HepG2 (cell line): ENCODE measurements around the gene ACAP1. TPM values are rescaled to one million over a fixed set of nuclear protein-coding genes. Genes with fewer than 3 reads are reported as not detected.
A peak's percentile ranks its signal among the peaks of the same experiment; 100 is the strongest.

Experiments
- ASH2L ChIP-seq: fragments of 300-600, 200-600 bp; sonication (generic); IDR thresholded peaks from 2 replicates; pipeline ENCODE4 v1.7.0; 2017; ENCODE audit warnings: low read depth, mild to moderate bottlenecking, moderate library complexity, mixed read lengths, low read length; ENCODE audit not compliant: insufficient read length
- CREB3 ChIP-seq: sonication (generic); formaldehyde crosslinking; IDR thresholded peaks from 2 replicates; pipeline ENCODE4 v1.5.0; 2020; ENCODE audit warnings: missing genetic modification reagents
- FOSL1 ChIP-seq: sonication (generic); formaldehyde crosslinking; IDR thresholded peaks from 2 replicates; pipeline ENCODE4 v1.9.0; 2021; ENCODE audit warnings: missing genetic modification reagents, borderline replicate concordance
- FOXP4 ChIP-seq: sonication (generic); formaldehyde crosslinking; IDR thresholded peaks from 2 replicates; pipeline ENCODE4 v1.4.0; 2020; ENCODE audit warnings: missing genetic modification reagents
- GMEB2 ChIP-seq: IDR thresholded peaks from 2 replicates; pipeline ENCODE4 v1.6.1; 2016; ENCODE audit warnings: missing biosample characterization, missing genetic modification reagents, low read depth
- HINFP ChIP-seq: sonication (generic); formaldehyde crosslinking; IDR thresholded peaks from 2 replicates; pipeline ENCODE4 v1.4.0; 2020; ENCODE audit warnings: low read depth, mild to moderate bottlenecking, missing genetic modification reagents
- HIVEP1 ChIP-seq: sonication (generic); formaldehyde crosslinking; IDR thresholded peaks from 2 replicates; pipeline ENCODE4 v1.4.0; 2020; ENCODE audit warnings: mild to moderate bottlenecking, missing genetic modification reagents
- HNRNPLL ChIP-seq: fragments of 200-400 bp; formaldehyde crosslinking; IDR thresholded peaks from 2 replicates; pipeline ENCODE4 v1.6.1; 2017; ENCODE audit warnings: mild to moderate bottlenecking, low read depth, low read length; ENCODE audit not compliant: poor library complexity, severe bottlenecking
- HOXA3 ChIP-seq: sonication (generic); formaldehyde crosslinking; IDR thresholded peaks from 2 replicates; pipeline ENCODE4 v1.5.0; 2020; ENCODE audit warnings: missing genetic modification reagents
- JUN ChIP-seq: sonication (generic); formaldehyde crosslinking; IDR thresholded peaks from 2 replicates; pipeline ENCODE4 v1.4.0; 2020; ENCODE audit warnings: mild to moderate bottlenecking, missing genetic modification reagents
- KAT8 ChIP-seq: IDR thresholded peaks from 2 replicates; pipeline ENCODE4 v1.6.1; 2016; ENCODE audit warnings: missing genetic modification reagents, missing compliant biosample characterization
- RXRA ChIP-seq: sonication (generic); formaldehyde crosslinking; IDR thresholded peaks from 2 replicates; pipeline ENCODE4 v1.5.1; 2020; ENCODE audit warnings: missing genetic modification reagents
- SNAI1 ChIP-seq: sonication (generic); formaldehyde crosslinking; IDR thresholded peaks from 2 replicates; pipeline ENCODE4 v1.5.0; 2020; ENCODE audit warnings: mild to moderate bottlenecking, missing genetic modification reagents, borderline replicate concordance
- ZBTB1 ChIP-seq: sonication (generic); formaldehyde crosslinking; IDR thresholded peaks from 2 replicates; pipeline ENCODE4 v1.4.0; 2020; ENCODE audit warnings: missing genetic modification reagents, borderline replicate concordance
- ZGPAT ChIP-seq: IDR thresholded peaks from 2 replicates; pipeline ENCODE4 v1.6.1; 2016; ENCODE audit warnings: mild to moderate bottlenecking
- ZNF121 ChIP-seq: sonication (generic); formaldehyde crosslinking; IDR thresholded peaks from 2 replicates; pipeline ENCODE4 v1.5.0; 2020; ENCODE audit warnings: mild to moderate bottlenecking, missing genetic modification reagents
- ZNF34 ChIP-seq: sonication (generic); formaldehyde crosslinking; IDR thresholded peaks from 2 replicates; pipeline ENCODE4 v1.4.0; 2020; ENCODE audit warnings: mild to moderate bottlenecking, missing genetic modification reagents, borderline replicate concordance
- ZNF672 ChIP-seq: sonication (generic); formaldehyde crosslinking; IDR thresholded peaks from 2 replicates; pipeline ENCODE4 v1.8.1; 2022; ENCODE audit warnings: missing genetic modification reagents
- polyA plus RNA-seq, 8 experiments: library from polyadenylated mRNA; depleted of rRNA in 3 of 8; stranded (reverse) in 7 of 8; unstranded in 1 of 8; fragments of >200 nt; fragmentation: Illumina TruSeq in 4 of 8; extraction: Trizol in 4 of 8; gene quantifications; 2 replicates each; pipeline versions ENCODE4 v1.2.1 to v1.2.3, GENCODE V29; 2011 to 2016; ENCODE audit warnings: low read depth in 4 of 8, missing spikeins in 1 of 8, mixed read lengths in 1 of 8; ENCODE audit not compliant: insufficient read depth in 1 of 8
- total RNA-seq, 5 experiments: library from RNA; depleted of rRNA; stranded (reverse); fragments of >200 nt; fragmentation: Illumina TruSeq; extraction: Trizol; gene quantifications; 2 replicates each; pipeline ENCODE4 v1.2.3, GENCODE V29; 2016; ENCODE audit warnings: low read depth in 1 of 5

The ACAP1 gene
- total and polyA plus RNA-seq, 2 of the 13 experiments (the other 11 are each of a cell fraction or from before 2014, with no cell fraction given), result 1.3 to 2.5 TPM

GRCh38 chr17:7306911-7307685, 29.2 kb upstream of the ACAP1 start, which contains the start of gene EIF5A (continued):
- TF ChIP-seq ZGPAT (CRISPR knock-in tag) (peak; percentile 64), HNRNPLL (peak; percentile 60), ASH2L (peak; percentile 21), JUN (CRISPR knock-in tag) (peak; percentile 36; the same call in 1 of the 2 replicates), HIVEP1 (CRISPR knock-in tag) (0 out of 2 replicates have a peak, but pooled peaks have one; percentile 34), SNAI1 (no peak), CREB3 (CRISPR knock-in tag) (no peak), ZNF672 (no peak), ZNF34 (0 out of 2 replicates have a peak, but pooled peaks have one; percentile 74), HINFP (CRISPR knock-in tag) (peak; percentile 71; the same call in 1 of the 2 replicates), FOXP4 (peak; percentile 37), GMEB2 (CRISPR knock-in tag) (no peak; the same call in 1 of the 2 replicates), HOXA3 (CRISPR knock-in tag) (peak; percentile 87; the same call in 1 of the 2 replicates), FOSL1 (CRISPR knock-in tag) (no peak), ZNF121 (CRISPR knock-in tag) (no peak), ZBTB1 (CRISPR knock-in tag) (no peak), KAT8 (peak; percentile 86), RXRA (CRISPR knock-in tag) (no peak)
